Right cardiac atrium (tissue), 5 donors: ENCODE measurements around the gene ADRA2B. TPM values are rescaled to one million over a fixed set of nuclear protein-coding genes. Genes with fewer than 3 reads are reported as not detected.
A peak's percentile ranks its signal among the peaks of the same experiment; 100 is the strongest.

Experiments used
- ATAC-seq, 2 donors: fragments of 200-7000 bp; cut with Tn5 transposase; one replicate each; pipeline versions ENCODE4 v1.8.0 to v1.9.1; 2020; ENCODE audit warnings: moderate library complexity in 2 of 2, mild to moderate bottlenecking in 1 of 2
- DNase-seq, 3 donors: peaks; one replicate each; pipeline ENCODE4 v3.0.0-alpha.2; 2020
- H3K27ac ChIP-seq: one replicate; pipeline ENCODE4 v1.5.1; 2013; ENCODE audit warnings: mild to moderate bottlenecking, low read length, control low read depth, moderate library complexity
- H3K27me3 ChIP-seq: one replicate; pipeline ENCODE4 v1.6.1; 2013; ENCODE audit not compliant: control insufficient read depth, insufficient read depth
- H3K4me1 ChIP-seq: one replicate; pipeline ENCODE4 v1.6.1; 2013; ENCODE audit warnings: low read length; ENCODE audit not compliant: control insufficient read depth, insufficient read depth
- H3K4me3 ChIP-seq: one replicate; pipeline ENCODE4 v1.5.1; 2013; ENCODE audit warnings: low read length, control low read depth
- H3K9me3 ChIP-seq: one replicate; pipeline ENCODE4 v1.6.1; 2013; ENCODE audit warnings: low read length; ENCODE audit not compliant: control insufficient read depth
- WGBS: extraction: QIAGEN DNeasy Blood & Tissue Kit; methylation state at CpG from one replicate; pipeline ENCODE4 v1.1.7; 2013; 5-methylcytosine and 5-hydroxymethylcytosine counted together
- intact Hi-C, 4 donors: fragments of 100-400 bp; cut with DNase I; formaldehyde crosslinking; loops; one replicate each; pipeline versions ENCODE4 v1.11.0 to v1.14.0; 2022 to 2023
- polyA plus RNA-seq: library from polyadenylated mRNA; stranded (reverse); fragments of 200-250 nt; gene quantifications from one replicate; pipeline ENCODE4 v1.2.3, GENCODE V29; 2013
- total RNA-seq, 4 donors: library from RNA; stranded (reverse); fragmentation: NEBNext Ultra II Directional; extraction: Animal tissue kit (Norgen Biotek cat#: 25700); gene quantifications; one replicate each; pipeline ENCODE4 v1.2.1, GENCODE V29; 2021
- donor health status: healthy with polysubstance abuse.
- donor health status: DM: no; HTN: yes; CAD: no.
- donor health status: DM: no; HTN: no; CAD: no.
- donor health status: DM: no; HTN: yes; CAD: no; lungs with severe emphysema.
- donor health status: DM: yes; HTN: yes; CAD: no.

The ADRA2B gene
- total and polyA plus RNA-seq, 5 donors, result 0.11 to 2.2 (median 0.88) TPM

- 94% methylated on average over 3 of the region's 3 CpGs for WGBS
- no peak for DNase-seq
- H3K27ac ChIP-seq, result no peak overlapping the region
- H3K27me3 ChIP-seq, result no peaks in the 10 kb centered on the region
- no peak overlapping the region for H3K4me3 ChIP-seq
- no peaks in the 10 kb centered on the region for H3K9me3 ChIP-seq
- peaks cover 6% of the 10 kb centered on the region for H3K4me1 ChIP-seq
- intact Hi-C loops, result no loop called here
- no peak for ATAC-seq
These were observed 15.5 kb downstream of the ADRA2B start for GRCh38 chr2:96100893-96101304.

GRCh38 chr2:96099861-96100798, 16.2 kb downstream of the ADRA2B start:
- no peak overlapping the region for H3K4me3 ChIP-seq
- intact Hi-C loops, result no loop called here
- H3K27ac ChIP-seq, result no peak overlapping the region
- ATAC-seq (no peak), DNase-seq (no peak)
- H3K4me1 ChIP-seq, result peaks cover 6% of the 10 kb centered on the region
- WGBS, result 69% methylated on average over 12 of the region's 12 CpGs
- H3K9me3 ChIP-seq, result no peaks in the 10 kb centered on the region
- no peaks in the 10 kb centered on the region for H3K27me3 ChIP-seq

- intact Hi-C loops, result no loop called here
- ATAC-seq (peak; percentile 82 to 83), DNase-seq (peak; percentile 56 to 84 (median 79))
- no peaks in the 10 kb centered on the region for H3K27me3 ChIP-seq
- peak overlapping the region; percentile 79 for H3K27ac ChIP-seq
- no peaks in the 10 kb centered on the region for H3K9me3 ChIP-seq
- peaks cover 6% of the 10 kb centered on the region for H3K4me1 ChIP-seq
- 41% methylated on average over 11 of the region's 11 CpGs for WGBS
- H3K4me3 ChIP-seq, result no peak overlapping the region
These were observed 17.3 kb downstream of the ADRA2B start for GRCh38 chr2:96098900-96099590.

GRCh38 chr2:96097951-96098823, 18.2 kb downstream of the ADRA2B start:
- WGBS, result 80% methylated on average over 7 of the region's 7 CpGs

GRCh38 chr2:96097441-96097840, 18.9 kb downstream of the ADRA2B start:
- Histone ChIP-seq H3K27me3 (no peaks in the 10 kb centered on the region), H3K9me3 (no peaks in the 10 kb centered on the region), H3K27ac (no peak overlapping the region), H3K4me3 (no peak overlapping the region), H3K4me1 (peaks cover 6% of the 10 kb centered on the region)
- intact Hi-C loops, result no loop called here
- WGBS, result 95% methylated on average over 5 of the region's 5 CpGs
- DNase-seq, result no peak
- ATAC-seq, result no peak

More at GRCh38 chr2:96097951-96098823, 18.2 kb downstream of the ADRA2B start:
- intact Hi-C loops, result no loop called here
- no peak for DNase-seq
- no peaks in the 10 kb centered on the region for H3K9me3 ChIP-seq
- peak; percentile 5 to 9 for ATAC-seq
- no peak overlapping the region for H3K4me3 ChIP-seq
- peak overlapping the region; percentile 79 for H3K27ac ChIP-seq
- peaks cover 6% of the 10 kb centered on the region for H3K4me1 ChIP-seq
- H3K27me3 ChIP-seq, result no peaks in the 10 kb centered on the region

- intact Hi-C loops, result no loop called here
- no peaks in the 10 kb centered on the region for H3K9me3 ChIP-seq
- no peak overlapping the region for H3K4me3 ChIP-seq
- peaks cover 6% of the 10 kb centered on the region for H3K4me1 ChIP-seq
- H3K27ac ChIP-seq, result no peak overlapping the region
- no peak for DNase-seq
- 75% methylated on average over 7 of the region's 7 CpGs for WGBS
- no peak for ATAC-seq
- H3K27me3 ChIP-seq, result no peaks in the 10 kb centered on the region
These were observed 21.2 kb downstream of the ADRA2B start for GRCh38 chr2:96095116-96095636.

GRCh38 chr2:96093528-96093927, 22.8 kb downstream of the ADRA2B start:
- intact Hi-C loops, result no loop called here
- H3K27me3 ChIP-seq, result no peaks in the 10 kb centered on the region
- no peak overlapping the region for H3K4me3 ChIP-seq
- DNase-seq, result no peak
- H3K27ac ChIP-seq, result no peak overlapping the region
- no peak for ATAC-seq
- no peaks in the 10 kb centered on the region for H3K9me3 ChIP-seq
- WGBS, result 92% methylated on average over 4 of the region's 4 CpGs
- peaks cover 4% of the 10 kb centered on the region for H3K4me1 ChIP-seq

GRCh38 chr2:96092951-96093350, 23.4 kb downstream of the ADRA2B start:
- Histone ChIP-seq H3K4me3 (no peak overlapping the region), H3K27me3 (no peaks in the 10 kb centered on the region), H3K4me1 (peaks cover 4% of the 10 kb centered on the region), H3K27ac (no peak overlapping the region), H3K9me3 (no peaks in the 10 kb centered on the region)
- DNase-seq, result no peak
- no peak for ATAC-seq
- WGBS, result 87% methylated on average over 3 of the region's 3 CpGs
- intact Hi-C loops, result no loop called here

- 93% methylated on average over 4 of the region's 4 CpGs for WGBS
- Histone ChIP-seq H3K27me3 (no peaks in the 10 kb centered on the region), H3K9me3 (no peaks in the 10 kb centered on the region), H3K4me3 (no peak overlapping the region), H3K27ac (no peak overlapping the region), H3K4me1 (peaks cover 4% of the 10 kb centered on the region)
- DNase-seq (no peak), ATAC-seq (no peak)
- intact Hi-C loops, result no loop called here
These were observed 23.8 kb downstream of the ADRA2B start for GRCh38 chr2:96092573-96092877.

- intact Hi-C loops, result no loop called here
- WGBS, result 76% methylated on average over 18 of the region's 18 CpGs
- Histone ChIP-seq H3K4me1 (peaks cover 4% of the 10 kb centered on the region), H3K4me3 (no peak overlapping the region), H3K27me3 (no peaks in the 10 kb centered on the region), H3K27ac (no peak overlapping the region), H3K9me3 (no peaks in the 10 kb centered on the region)
- ATAC-seq, result no peak
- DNase-seq, result no peak
These were observed 24.4 kb downstream of the ADRA2B start for GRCh38 chr2:96091711-96092572.
